HUES64 (cell line): ENCODE data around the gene ZNG1F.
"Not testable (repeated sequence)": the region's sequence is repeated elsewhere in the genome, so short reads cannot be mapped to it uniquely, and the experiment has no call there.

Source experiments
- H3K27ac ChIP-seq: 2 replicates; pipeline ENCODE4 v1.7.0; 2013; ENCODE audit warnings: low read depth, low read length, inconsistent platforms
- H3K27me3 ChIP-seq: 2 replicates; pipeline ENCODE4 v1.6.1; 2013; ENCODE audit warnings: mild to moderate bottlenecking, low read length; ENCODE audit not compliant: insufficient read depth
- H3K36me3 ChIP-seq: 2 replicates; pipeline ENCODE4 v1.6.1; 2013; ENCODE audit warnings: mild to moderate bottlenecking, low read length; ENCODE audit not compliant: insufficient read depth
- H3K4me1 ChIP-seq: 2 replicates; pipeline ENCODE4 v1.6.1; 2013; ENCODE audit warnings: mild to moderate bottlenecking, low read length, moderate library complexity; ENCODE audit not compliant: insufficient read depth
- H3K4me3 ChIP-seq: 2 replicates; pipeline ENCODE4 v1.5.1; 2013; ENCODE audit warnings: mild to moderate bottlenecking, low read length, moderate library complexity
- H3K9ac ChIP-seq: 2 replicates; pipeline ENCODE4 v1.6.1; 2013; ENCODE audit warnings: mild to moderate bottlenecking, low read depth, low read length
- H3K9me3 ChIP-seq: 2 replicates; pipeline ENCODE4 v1.6.1; 2013; ENCODE audit warnings: low read depth, low read length; ENCODE audit not compliant: insufficient read depth
- WGBS: fragments of 150-250, 120-280 bp; methylation state at CpG from one replicate; pipeline ENCODE4 v1.1.7; 2013; ENCODE audit warnings: missing lambda C conversion rate; 5-methylcytosine and 5-hydroxymethylcytosine counted together

The ZNG1F gene

GRCh38 chr9:41174994-41175393, 14.1 kb downstream of the ZNG1F start:
- not testable (repeated sequence) for H3K27me3 ChIP-seq, H3K9me3 ChIP-seq, H3K4me1 ChIP-seq, H3K9ac ChIP-seq, H3K4me3 ChIP-seq, H3K27ac ChIP-seq, H3K36me3 ChIP-seq
- WGBS: 91% methylated on average over 1 of the region's 4 CpGs

DNA sequence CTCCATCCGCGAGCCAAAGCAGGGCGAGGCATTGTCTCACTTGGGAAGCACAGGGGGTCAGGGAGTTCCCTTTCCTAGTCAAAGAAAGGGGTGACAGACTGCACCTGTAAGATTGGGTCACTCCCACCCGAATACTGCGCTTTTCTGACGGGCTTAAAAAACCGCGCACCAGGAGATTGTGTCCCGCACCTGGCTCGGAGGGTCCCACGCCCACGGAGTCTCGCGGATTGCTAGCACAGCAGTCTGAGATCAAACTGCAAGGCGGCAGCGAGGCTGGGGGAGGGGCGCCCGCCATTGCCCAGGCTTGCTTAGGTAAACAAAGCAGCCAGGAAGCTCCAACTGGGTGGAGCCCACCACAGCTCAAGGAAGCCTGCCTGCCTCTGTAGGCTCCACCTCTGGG, 39.0 kb downstream of the ZNG1F start:
- H3K4me3 ChIP-seq, H3K27ac ChIP-seq, H3K9ac ChIP-seq, H3K9me3 ChIP-seq, H3K4me1 ChIP-seq, H3K27me3 ChIP-seq, H3K36me3 ChIP-seq: not testable (repeated sequence)
- 57% methylated on average over 11 of the region's 18 CpGs for WGBS

GRCh38 chr9:41141878-41142277, 47.2 kb downstream of the ZNG1F start:
- not testable (repeated sequence) for H3K27me3 ChIP-seq, H3K4me1 ChIP-seq, H3K9ac ChIP-seq, H3K36me3 ChIP-seq, H3K4me3 ChIP-seq, H3K27ac ChIP-seq, H3K9me3 ChIP-seq
- 96% methylated on average over 2 of the region's 2 CpGs for WGBS

DNA sequence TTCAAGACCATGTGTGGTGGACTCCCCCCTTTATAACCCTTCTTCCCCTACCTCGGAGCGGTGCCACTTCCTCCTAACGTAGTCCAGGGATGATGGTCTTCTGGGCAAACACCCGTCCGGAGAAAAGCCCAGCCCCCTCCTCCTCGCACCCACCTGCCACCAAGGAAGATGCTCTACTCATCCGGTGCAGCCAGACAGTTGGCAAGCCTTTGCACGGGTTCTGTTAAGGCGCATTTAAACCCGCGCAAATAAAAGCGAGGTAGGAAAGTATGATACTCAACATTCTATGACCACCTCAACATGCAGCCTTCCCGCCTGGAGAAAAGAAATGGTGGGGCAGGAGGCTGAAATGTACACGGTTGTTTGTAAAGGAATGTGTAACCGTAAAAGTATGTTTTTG, 60.5 kb downstream of the ZNG1F start, which contains the start of gene FOXD4L6:
TSS of gene FOXD4L6 (minus strand) at position 101 of the 400 bp plus-strand sequence. CDS start 298 bp downstream, outside the sequence.
- H3K9ac ChIP-seq, H3K9me3 ChIP-seq, H3K4me3 ChIP-seq, H3K4me1 ChIP-seq, H3K36me3 ChIP-seq, H3K27ac ChIP-seq: not testable (repeated sequence)
- WGBS: no CpG with 5 or more reads among the region's 15 CpGs
- H3K27me3 ChIP-seq: peaks cover 15% of the 10 kb centered on the region

DNA sequence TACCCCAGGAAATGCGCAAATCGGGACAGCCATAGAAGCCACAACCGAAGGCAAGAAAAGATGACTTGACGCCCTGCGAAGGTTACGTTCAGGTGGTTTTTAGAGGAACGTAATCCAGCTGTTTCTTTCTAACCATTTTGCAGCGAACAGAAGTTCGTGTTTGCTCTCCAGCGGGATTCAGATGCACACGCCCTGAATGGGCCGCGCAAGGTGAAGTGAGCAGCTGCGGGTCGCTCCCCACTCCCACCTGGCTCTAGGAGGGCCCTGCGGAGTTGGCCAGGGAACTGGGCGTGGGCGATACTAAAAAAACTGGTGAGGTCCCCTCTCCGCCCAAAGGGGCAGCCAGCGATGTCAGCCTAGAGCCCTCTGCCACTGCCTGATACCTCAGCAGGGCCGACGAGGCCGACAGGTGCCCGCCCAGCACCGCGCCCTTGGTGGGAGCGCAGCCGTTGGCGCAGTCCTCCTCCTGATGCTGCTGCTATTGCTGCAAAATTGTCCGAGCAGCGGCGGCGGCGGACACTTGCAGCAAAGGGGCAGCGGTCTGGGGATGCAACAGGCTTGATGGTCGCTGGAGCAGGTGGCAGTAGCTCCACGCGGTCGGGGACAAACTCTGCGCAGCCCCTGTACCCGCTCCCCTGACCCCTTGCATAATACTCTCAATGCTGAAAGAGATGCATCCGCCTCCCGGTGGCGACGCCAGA, 62.2 kb downstream of the ZNG1F start:
- peaks cover 21% of the 10 kb centered on the region for H3K27me3 ChIP-seq
- 5% methylated on average over 7 of the region's 45 CpGs for WGBS

DNA sequence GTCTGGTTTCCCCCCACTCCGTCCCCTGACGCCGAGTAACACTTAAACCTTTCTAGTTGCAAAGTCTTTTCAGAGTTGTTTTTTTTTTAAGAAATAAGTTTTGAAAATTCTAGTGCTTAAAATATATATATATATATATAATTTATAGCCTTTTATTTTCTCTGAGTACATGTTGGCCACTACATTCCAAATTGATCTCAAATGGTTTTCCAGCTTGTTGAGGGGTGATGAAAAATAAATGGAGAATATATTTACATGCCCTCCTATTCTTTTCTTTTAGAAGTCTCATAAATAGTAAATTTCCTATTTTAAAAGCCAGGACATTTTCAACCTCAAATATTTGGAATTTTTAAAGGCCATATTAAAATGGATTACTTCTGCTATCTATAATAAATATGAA, 63.2 kb downstream of the ZNG1F start:
- H3K9ac ChIP-seq: not testable (repeated sequence)

More for the DNA sequence above, 62.2 kb downstream of the ZNG1F start:
- H3K27ac ChIP-seq, H3K9ac ChIP-seq, H3K9me3 ChIP-seq, H3K4me1 ChIP-seq, H3K36me3 ChIP-seq, H3K4me3 ChIP-seq: not testable (repeated sequence)

GRCh38 chr9:41125109-41125658, 63.9 kb downstream of the ZNG1F start:
- WGBS: no CpG with 5 or more reads among the region's 21 CpGs
- H3K27me3 ChIP-seq: peaks cover 25% of the 10 kb centered on the region
- H3K9me3 ChIP-seq, H3K9ac ChIP-seq, H3K36me3 ChIP-seq, H3K27ac ChIP-seq, H3K4me1 ChIP-seq, H3K4me3 ChIP-seq: not testable (repeated sequence)

More for the DNA sequence above, 63.2 kb downstream of the ZNG1F start:
- no CpG with 5 or more reads among the region's 3 CpGs for WGBS
- not testable (repeated sequence) for H3K9me3 ChIP-seq, H3K36me3 ChIP-seq, H3K27ac ChIP-seq, H3K4me3 ChIP-seq, H3K4me1 ChIP-seq
- peaks cover 21% of the 10 kb centered on the region for H3K27me3 ChIP-seq

GRCh38 chr9:41124250-41125108, 64.6 kb downstream of the ZNG1F start:
- H3K9ac ChIP-seq, H3K4me3 ChIP-seq, H3K9me3 ChIP-seq, H3K27ac ChIP-seq, H3K36me3 ChIP-seq, H3K4me1 ChIP-seq: not testable (repeated sequence)
- H3K27me3 ChIP-seq: peaks cover 27% of the 10 kb centered on the region
- 24% methylated on average over 32 of the region's 52 CpGs for WGBS

GRCh38 chr9:41123812-41124211, 65.3 kb downstream of the ZNG1F start:
- not testable (repeated sequence) for H3K4me1 ChIP-seq, H3K36me3 ChIP-seq, H3K9ac ChIP-seq, H3K4me3 ChIP-seq, H3K9me3 ChIP-seq, H3K27ac ChIP-seq
- 0% methylated on average over 9 of the region's 33 CpGs for WGBS
- H3K27me3 ChIP-seq: peaks cover 31% of the 10 kb centered on the region

- H3K36me3 ChIP-seq, H3K4me1 ChIP-seq: not testable (repeated sequence)
- WGBS: under 1% methylated on average over 8 of the region's 32 CpGs
Observed at GRCh38 chr9:41123396-41123795, 65.7 kb downstream of the ZNG1F start.

GRCh38 chr9:41120696-41121095, 68.4 kb downstream of the ZNG1F start:
- not testable (repeated sequence) for H3K9ac ChIP-seq, H3K27ac ChIP-seq, H3K9me3 ChIP-seq, H3K4me1 ChIP-seq, H3K36me3 ChIP-seq, H3K4me3 ChIP-seq
- WGBS: no CpG with 5 or more reads among the region's 4 CpGs
- H3K27me3 ChIP-seq: peaks cover 28% of the 10 kb centered on the region

More at GRCh38 chr9:41123396-41123795, 65.7 kb downstream of the ZNG1F start:
- H3K9me3 ChIP-seq, H3K9ac ChIP-seq, H3K4me3 ChIP-seq, H3K27ac ChIP-seq: not testable (repeated sequence)
- H3K27me3 ChIP-seq: peaks cover 30% of the 10 kb centered on the region
